ENCODE results near the gene EHMT1.

Gene EHMT1

GRCh38 chr9:137741330-137741729 lies 122.5 kb downstream of the EHMT1 start:
- no peak for DNase-seq (ENCODE audit: low spot score)

GRCh38 chr9:137742698-137743097 lies 123.9 kb downstream of the EHMT1 start:
- no peak for DNase-seq (ENCODE audit: low spot score)

- no peak for DNase-seq (ENCODE audit: low spot score)
Observed at GRCh38 chr9:137743695-137744094, 124.9 kb downstream of the EHMT1 start.

- DNase-seq (ENCODE audit: low spot score): no peak
Observed at GRCh38 chr9:137744632-137745183, 125.9 kb downstream of the EHMT1 start.

- no peak for DNase-seq (ENCODE audit: low spot score)
Observed at GRCh38 chr9:137745541-137745991, 126.8 kb downstream of the EHMT1 start.

GRCh38 chr9:137748311-137748710 lies 129.5 kb downstream of the EHMT1 start:
- DNase-seq (ENCODE audit: low spot score): no peak

GRCh38 chr9:137748741-137749140 lies 129.9 kb downstream of the EHMT1 start:
- DNase-seq (ENCODE audit: low spot score): no peak

- no peak for DNase-seq (ENCODE audit: low spot score)
Observed at GRCh38 chr9:137749511-137749910, 130.7 kb downstream of the EHMT1 start.

GRCh38 chr9:137750007-137750406 lies 131.2 kb downstream of the EHMT1 start:
- no peak for DNase-seq (ENCODE audit: low spot score)

GRCh38 chr9:137750566-137750965 lies 131.8 kb downstream of the EHMT1 start:
- no peak for DNase-seq (ENCODE audit: low spot score)

GRCh38 chr9:137751616-137752015 lies 132.8 kb downstream of the EHMT1 start:
- DNase-seq (ENCODE audit: low spot score): no peak

- no peak for DNase-seq (ENCODE audit: low spot score)
Observed at GRCh38 chr9:137752426-137752825, 133.6 kb downstream of the EHMT1 start.

GRCh38 chr9:137753192-137753765 lies 134.5 kb downstream of the EHMT1 start:
- DNase-seq (ENCODE audit: low spot score): no peak

- DNase-seq (ENCODE audit: low spot score): no peak
Observed at GRCh38 chr9:137755261-137755927, 136.6 kb downstream of the EHMT1 start.

- DNase-seq (ENCODE audit: low spot score): no peak
Observed at GRCh38 chr9:137756045-137756744, 137.4 kb downstream of the EHMT1 start.

GRCh38 chr9:137757139-137757538 lies 138.3 kb downstream of the EHMT1 start:
- no peak for DNase-seq (ENCODE audit: low spot score)

- DNase-seq (ENCODE audit: low spot score): no peak
Observed at GRCh38 chr9:137757613-137758029, 138.8 kb downstream of the EHMT1 start.

- no peak for DNase-seq (ENCODE audit: low spot score)
Observed at GRCh38 chr9:137758067-137758466, 139.3 kb downstream of the EHMT1 start.

GRCh38 chr9:137759117-137759516 lies 140.3 kb downstream of the EHMT1 start:
- no peak for DNase-seq (ENCODE audit: low spot score)

- no peak for DNase-seq (ENCODE audit: low spot score)
Observed at GRCh38 chr9:137759649-137760321, 141.0 kb downstream of the EHMT1 start.

- no peak for DNase-seq (ENCODE audit: low spot score)
Observed at GRCh38 chr9:137760426-137760825, 141.6 kb downstream of the EHMT1 start.

GRCh38 chr9:137761032-137761431 lies 142.2 kb downstream of the EHMT1 start:
- DNase-seq (ENCODE audit: low spot score): peak; percentile 52

Data from putamen (tissue), 1 donor.